Effector CD4-positive, alpha-beta T cell (primary cell): ENCODE measurements around the gene LIMD2.

ENCODE experiments used
- DNase-seq: peaks from one replicate; pipeline ENCODE4 v3.0.0-alpha.2; 2020

LIMD2 gene

DNA sequence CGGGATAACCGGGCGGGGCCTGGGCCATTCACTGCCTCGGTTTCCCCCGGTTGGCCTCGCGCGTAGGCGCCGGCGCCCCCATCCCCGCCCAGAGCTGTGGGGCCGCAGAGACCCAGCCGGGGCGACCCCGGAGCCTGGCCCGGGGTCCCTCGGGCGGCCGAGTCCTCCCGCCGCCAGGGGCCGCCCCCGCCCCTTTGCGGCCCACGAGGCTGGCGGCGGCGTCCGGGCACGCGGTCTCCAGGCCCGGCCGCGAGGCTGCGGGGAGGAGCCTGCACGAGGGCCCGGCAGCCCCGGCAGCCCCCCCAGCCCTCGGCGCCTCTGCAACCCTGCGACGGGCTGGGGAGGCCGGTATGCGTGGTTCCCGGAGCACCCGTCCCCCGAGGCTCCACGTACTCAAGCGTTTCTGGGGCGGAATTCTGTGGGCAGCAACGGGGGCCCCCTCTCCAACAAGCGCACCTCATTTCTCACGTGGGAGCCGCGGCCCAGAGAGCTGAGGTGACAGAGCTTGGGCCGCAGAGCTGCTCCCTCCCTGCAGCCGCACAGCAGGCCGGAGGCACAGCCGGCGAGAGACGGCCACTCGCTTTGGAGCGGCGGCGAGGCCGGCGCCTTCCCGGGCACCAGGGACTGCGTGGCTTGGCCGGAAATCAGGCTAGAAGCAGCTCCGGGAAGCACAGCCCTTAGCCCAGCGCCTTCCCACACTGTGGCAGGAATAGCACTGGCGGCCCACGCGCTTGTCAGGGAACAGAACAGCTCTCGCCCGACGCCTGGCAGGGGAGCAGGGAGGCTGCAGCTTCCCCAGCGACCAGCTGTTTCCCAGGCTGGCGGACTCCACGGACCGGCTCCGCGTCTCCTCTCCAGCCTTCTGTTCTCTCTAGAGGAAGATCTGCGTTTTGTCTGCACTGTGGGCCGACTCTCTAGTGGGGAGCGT lies 867 bp upstream of the LIMD2 start:
- peak; percentile 46 for DNase-seq

DNA sequence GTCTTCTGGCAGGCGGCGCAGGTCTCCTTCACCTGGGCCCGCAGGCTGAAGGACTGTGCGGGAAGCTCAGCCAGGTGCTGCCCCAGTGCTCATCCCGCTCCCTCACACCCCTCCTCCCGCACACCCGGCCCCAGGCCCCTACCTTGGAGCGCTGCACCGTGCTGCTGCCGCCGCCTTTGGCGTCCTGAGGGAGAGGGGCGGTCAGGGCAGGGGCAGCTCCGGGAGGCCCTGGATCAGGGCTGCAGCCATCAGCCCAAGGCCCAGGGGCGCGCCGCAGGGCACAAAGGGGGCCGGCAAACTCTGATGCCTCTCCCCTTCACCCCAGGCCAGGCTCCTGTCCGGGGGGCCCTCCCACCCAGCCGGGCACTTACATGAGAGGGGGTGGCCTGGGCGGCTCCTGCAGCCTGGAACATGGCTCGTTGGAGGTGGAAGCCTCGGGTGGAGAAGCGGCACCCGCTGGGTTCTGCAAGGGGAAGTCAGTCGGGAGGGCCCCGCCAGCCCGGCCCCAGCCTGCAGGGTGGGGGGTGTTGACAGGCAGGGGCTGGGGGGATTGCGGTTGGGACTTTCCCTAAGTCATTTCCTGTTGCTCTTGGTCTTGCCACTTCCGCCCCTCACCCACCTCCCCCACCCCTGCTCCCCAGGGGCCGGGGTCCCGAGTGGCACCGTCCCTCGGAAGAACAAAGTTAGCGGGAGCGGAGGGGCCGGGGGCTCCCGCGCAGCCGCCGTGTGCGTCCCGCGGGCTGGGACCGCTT lies 863 bp downstream of the LIMD2 start:
- peak; percentile 86 for DNase-seq

DNA sequence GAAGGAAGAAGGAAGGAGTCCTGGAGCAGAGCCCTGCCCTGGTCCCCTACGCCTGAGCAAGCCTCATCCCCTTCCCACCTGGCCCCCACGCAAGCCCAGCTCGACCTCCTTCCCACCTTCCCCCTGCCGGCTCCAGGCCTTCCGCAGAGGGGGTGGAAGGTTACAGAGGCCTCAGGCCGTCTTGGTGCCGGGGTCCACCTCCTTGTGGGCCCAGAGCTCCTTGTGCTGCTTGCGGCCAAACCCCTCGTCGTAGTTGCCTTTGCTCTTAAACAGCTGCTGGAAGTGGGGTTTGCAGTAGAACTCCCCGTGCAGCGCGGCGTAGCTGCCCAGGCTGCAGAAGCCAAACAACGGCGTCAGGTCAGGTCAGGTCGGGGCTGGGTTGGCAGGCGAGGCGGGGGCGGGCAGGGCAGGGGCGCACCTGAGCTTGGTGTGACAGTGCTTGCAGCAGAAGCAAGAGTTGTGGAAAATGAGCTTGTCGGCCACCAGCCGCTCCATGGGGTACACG lies 1.5 kb downstream of the LIMD2 start:
- DNase-seq = peak; percentile 11

GRCh38 chr17:63697341-63698286 lies 2.3 kb downstream of the LIMD2 start:
- DNase-seq = peak; percentile 82

- DNase-seq = peak; percentile 18
Observed at GRCh38 chr17:63696381-63696961, 3.5 kb downstream of the LIMD2 start.

- DNase-seq = no peak
Observed at GRCh38 chr17:63695889-63696288, 4.0 kb downstream of the LIMD2 start.

GRCh38 chr17:63694950-63695773 lies 4.8 kb downstream of the LIMD2 start:
- DNase-seq = no peak

- DNase-seq = no peak
Observed at GRCh38 chr17:63694229-63694949, 5.5 kb downstream of the LIMD2 start.

DNA sequence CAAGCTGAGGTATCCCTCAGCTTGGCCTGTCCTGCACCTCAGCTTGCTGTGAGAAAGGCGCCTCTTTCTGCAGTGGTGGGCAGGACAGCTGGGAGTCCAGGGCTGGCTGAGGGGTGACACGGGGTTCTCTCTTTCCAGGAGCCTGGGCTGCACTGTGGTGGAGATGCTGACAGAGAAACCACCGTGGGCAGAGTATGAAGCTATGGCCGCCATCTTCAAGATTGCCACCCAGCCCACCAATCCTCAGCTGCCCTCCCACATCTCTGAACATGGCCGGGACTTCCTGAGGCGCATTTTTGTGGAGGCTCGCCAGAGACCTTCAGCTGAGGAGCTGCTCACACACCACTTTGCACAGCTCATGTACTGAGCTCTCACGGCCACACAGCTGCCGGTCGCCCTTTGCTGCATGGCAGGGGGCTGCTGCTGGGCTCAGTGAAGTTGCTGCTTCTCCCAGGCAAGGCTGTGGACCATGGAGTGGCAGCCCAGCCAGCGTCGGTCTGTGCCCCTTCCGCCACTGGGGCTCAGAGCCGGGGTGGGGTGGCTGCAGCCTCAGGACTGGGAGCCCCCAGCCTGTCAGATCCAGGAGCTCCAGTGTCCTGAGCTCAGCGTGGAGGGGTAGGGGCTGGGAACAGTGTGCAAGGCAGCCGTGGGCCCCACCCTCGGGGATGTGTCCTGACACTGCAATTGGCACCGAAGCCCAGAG lies 6.4 kb downstream of the LIMD2 start:
- no peak for DNase-seq

DNA sequence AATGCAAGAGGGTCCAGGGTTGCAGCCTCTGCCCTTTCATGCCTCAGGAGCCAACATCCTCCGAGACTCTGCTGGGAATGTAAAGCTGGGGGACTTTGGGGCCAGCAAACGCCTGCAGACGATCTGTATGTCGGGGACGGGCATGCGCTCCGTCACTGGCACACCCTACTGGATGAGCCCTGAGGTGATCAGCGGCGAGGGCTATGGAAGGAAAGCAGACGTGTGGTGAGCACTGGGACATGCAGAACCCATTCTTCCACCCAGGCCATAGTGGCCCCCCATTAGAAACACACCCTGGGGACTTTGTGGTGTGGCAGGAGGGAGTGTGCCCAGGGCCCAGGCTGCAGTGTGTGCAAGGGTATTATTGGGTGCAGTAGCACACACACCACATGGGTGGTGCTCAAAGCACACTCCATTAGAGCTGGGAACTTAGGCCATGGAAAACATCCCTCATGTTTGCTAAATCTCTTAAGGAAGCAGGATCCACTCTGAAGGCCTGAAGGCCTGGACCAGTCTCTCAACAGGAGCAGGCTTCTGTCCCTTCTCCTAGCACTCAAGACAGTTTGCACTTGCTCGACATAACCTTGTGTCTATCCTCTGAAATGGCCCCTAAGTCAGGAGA lies 7.6 kb downstream of the LIMD2 start:
- DNase-seq = no peak

DNA sequence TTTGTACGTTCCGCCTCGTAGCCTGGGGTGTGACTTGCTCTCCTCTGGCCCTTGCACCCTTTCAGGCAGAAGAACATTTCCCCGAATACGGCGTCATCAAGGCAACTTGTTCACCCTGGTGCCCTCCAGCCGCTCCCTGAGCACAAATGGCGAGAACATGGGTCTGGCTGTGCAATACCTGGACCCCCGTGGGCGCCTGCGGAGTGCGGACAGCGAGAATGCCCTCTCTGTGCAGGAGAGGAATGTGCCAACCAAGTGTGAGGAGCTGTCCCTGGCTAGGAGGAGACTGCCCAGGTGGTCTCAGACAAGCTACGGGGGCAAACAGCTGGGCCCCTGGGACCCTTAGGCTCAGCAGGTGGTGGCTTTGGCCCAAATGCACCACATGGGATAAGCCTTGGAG lies 10.4 kb downstream of the LIMD2 start:
- no peak for DNase-seq

DNA sequence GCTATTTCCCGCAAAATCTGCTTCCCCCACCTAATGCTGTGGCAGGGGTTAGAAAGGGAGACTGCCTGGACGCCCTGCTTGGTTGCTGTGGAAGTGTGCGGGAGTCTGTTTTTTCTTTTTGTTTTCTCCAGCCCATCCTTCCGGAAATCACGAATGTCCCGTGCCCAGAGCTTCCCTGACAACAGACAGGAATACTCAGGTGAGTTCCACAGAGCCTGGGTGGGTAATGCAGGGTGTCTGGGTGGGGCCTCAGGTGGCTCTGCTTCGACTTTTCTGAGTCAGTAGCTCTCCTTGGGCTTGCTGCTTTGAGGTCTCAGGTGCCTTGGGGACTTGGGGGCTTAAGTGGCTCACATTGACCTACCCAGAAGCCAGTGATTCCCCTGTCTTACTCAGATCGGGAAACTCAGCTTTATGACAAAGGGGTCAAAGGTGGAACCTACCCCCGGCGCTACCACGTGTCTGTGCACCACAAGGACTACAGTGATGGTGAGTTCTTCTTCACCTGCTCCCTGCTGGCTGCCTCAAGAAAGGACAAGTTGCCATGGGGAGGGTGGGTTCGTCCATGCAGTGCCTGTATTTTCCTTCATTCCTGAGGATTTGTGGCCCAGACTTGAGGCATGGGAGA lies 11.4 kb downstream of the LIMD2 start:
- DNase-seq = no peak

GRCh38 chr17:63686138-63686685 lies 13.7 kb downstream of the LIMD2 start:
- DNase-seq = no peak

GRCh38 chr17:63685578-63685977 lies 14.3 kb downstream of the LIMD2 start:
- DNase-seq = no peak

DNA sequence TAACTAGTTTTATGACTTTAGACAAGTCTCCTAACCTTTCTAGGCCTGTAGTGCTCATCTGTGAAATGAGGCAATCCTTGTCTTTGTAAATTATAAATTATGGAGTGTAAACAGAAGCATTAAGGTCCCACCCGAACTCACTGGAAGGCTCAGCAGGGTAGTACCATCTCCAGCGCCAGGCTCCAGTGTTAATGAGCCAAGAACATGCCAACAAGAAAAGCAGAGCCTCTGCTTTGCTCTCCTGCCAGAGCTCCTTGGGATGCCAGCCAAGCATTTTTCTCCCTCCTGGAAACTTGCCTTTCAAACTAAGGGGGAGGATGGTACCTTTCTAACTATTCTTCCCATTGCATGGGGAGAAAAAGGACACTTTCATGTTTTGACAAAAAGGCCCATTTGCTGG lies 14.9 kb downstream of the LIMD2 start:
- no peak for DNase-seq

DNA sequence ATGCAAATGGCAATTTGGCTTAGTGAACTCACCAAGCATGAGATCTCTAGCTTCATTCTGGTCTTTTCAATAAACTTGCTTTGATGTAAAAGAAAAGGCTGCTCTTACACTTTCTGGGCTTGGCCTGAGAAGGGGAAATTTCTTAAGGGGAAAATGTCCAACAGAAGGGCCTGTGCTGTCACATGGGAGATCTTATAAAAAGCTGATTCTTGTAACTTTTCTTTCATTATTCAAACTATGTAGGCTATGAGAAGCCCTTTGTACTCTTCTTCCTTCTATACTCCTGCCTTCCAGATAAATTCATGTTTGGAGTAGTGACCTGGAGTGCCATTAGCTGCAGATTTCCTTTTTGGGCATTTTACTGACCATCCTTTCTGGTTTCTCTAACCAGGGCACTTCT lies 16.9 kb downstream of the LIMD2 start:
- DNase-seq = no peak

DNA sequence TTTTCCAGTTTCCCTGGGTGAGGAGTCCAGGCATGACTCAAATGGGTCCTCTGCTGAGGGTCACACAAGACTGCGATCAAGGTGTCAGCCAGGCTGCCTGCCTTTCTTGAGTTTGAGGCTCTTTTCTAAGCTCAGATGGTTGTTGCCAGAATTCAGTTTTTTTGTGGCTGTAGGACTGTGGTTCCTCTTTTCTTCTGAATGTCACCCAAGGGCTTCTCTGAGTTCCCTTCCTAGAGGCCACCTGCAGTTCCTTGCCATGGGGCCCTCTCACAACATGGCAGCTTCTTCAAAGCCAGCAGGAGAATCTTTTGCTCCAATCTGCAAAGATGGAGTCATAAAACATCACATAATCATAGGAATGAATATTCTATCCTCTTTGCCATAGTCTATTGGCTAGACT lies 17.5 kb downstream of the LIMD2 start:
- no peak for DNase-seq

DNA sequence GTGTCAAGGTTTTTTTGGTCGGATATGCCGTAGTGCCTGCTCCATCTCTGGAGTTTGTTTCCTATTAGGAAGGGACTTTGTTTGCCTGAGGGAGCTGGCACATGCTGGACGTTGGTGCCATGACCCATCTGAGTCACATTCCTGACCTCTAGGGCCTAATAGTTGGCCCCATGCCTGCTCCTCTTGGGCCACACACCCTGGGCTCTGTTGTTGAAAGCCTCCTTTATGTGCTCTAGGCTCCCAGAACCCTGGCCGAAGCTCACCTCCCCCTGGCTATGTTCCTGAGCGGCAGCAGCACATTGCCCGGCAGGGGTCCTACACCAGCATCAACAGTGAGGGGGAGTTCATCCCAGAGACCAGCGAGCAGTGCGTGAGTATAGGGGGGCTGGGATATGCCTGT lies 18.4 kb downstream of the LIMD2 start:
- no peak for DNase-seq

GRCh38 chr17:63680700-63681099 lies 19.2 kb downstream of the LIMD2 start:
- DNase-seq = no peak
